MM.1S (cell line): ENCODE measurements around the gene SERPINB3.

Experiments
- EZH2phosphoT487 ChIP-seq: fragments of 300-600 bp; sonication (generic); IDR thresholded peaks from 2 replicates; pipeline ENCODE4 v1.6.1; 2018; ENCODE audit warnings: antibody characterized with exemption, low read length
- TF ChIP-seq, protein P1 (sequence below): fragments of 300-600 bp; sonication (generic); IDR thresholded peaks from 2 replicates; pipeline ENCODE4 v1.5.1; 2016; ENCODE audit warnings: antibody characterized with exemption, low read length, mixed read lengths

DNA sequence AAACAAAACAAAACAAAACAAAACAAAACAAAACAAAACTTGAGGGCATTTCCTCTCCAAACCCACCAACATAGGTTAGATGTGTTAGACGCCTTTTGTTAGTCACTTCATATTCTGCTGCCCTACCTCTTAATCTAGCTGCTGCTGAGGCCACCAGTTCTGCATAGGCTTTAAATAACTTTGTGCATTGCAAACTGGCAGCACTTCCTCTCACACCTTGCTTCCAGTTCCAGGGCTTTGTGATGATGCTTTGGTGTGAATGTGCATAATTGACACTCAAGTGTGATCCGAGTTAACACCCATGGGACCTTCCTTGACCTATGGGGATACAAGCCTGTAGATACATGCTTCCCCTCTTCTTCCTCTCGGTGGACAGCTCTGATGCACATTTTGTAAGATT, 38.8 kb upstream of the SERPINB3 start:
- TF ChIP-seq, protein P1, sequence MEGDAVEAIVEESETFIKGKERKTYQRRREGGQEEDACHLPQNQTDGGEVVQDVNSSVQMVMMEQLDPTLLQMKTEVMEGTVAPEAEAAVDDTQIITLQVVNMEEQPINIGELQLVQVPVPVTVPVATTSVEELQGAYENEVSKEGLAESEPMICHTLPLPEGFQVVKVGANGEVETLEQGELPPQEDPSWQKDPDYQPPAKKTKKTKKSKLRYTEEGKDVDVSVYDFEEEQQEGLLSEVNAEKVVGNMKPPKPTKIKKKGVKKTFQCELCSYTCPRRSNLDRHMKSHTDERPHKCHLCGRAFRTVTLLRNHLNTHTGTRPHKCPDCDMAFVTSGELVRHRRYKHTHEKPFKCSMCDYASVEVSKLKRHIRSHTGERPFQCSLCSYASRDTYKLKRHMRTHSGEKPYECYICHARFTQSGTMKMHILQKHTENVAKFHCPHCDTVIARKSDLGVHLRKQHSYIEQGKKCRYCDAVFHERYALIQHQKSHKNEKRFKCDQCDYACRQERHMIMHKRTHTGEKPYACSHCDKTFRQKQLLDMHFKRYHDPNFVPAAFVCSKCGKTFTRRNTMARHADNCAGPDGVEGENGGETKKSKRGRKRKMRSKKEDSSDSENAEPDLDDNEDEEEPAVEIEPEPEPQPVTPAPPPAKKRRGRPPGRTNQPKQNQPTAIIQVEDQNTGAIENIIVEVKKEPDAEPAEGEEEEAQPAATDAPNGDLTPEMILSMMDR: no peak
- TF ChIP-seq EZH2phosphoT487: no peak
